Measurements from ENCODE around the gene MPV17L2.

Gene MPV17L2

DNA sequence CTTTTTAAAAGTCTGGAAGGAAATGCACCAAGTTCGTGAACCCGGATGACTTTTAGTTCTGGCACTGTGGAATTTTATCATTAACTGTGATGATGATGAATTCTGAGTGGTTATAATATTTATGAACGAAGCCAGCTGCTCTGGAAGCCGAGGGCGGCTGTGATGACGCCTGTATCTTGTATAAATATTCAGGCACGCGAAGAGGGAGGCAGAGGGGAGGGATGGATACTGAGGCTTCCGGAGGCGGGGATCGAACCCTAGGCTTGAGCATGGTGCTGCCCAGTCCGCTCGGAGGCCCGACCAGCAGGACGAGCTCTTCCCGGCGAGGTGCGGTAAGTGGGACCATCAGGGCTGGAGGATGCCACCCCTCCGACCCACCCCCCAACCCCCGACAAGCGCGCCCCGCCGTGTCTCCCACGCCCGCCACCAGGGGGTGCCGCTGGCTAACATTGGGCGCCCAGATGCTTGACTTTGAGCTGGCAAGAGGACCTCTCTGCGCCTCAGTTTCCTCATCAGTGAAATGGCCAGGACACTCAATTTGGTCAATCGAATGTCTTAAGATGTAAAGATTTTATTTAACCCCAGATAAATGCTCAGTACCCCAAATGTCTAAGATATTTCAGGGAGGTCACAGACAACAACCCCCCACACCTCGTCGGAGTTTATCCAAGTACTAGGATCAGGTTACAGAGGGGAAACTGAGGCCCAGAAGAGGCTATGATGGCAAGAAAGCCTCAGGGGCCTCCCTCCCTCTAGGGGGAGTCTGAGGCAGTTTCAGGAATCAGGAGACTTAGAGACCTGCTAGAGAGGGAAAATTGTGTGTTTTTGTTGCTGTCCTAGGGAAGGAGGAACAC lies 15.3 kb downstream of the MPV17L2 start:
- TF ChIP-seq POLR2AphosphoS5 (IDR thresholded peaks at IDR 0.05; ENCODE audit: low read depth, low read length) = no peak
- no peak for TF ChIP-seq SIN3A (IDR thresholded peaks at IDR 0.05; ENCODE audit: borderline replicate concordance, insufficient read depth, low read length)
- TF ChIP-seq TAF1 (IDR thresholded peaks at IDR 0.05; ENCODE audit: borderline replicate concordance, insufficient read depth, low read length) = no peak
- TF ChIP-seq, protein P1, sequence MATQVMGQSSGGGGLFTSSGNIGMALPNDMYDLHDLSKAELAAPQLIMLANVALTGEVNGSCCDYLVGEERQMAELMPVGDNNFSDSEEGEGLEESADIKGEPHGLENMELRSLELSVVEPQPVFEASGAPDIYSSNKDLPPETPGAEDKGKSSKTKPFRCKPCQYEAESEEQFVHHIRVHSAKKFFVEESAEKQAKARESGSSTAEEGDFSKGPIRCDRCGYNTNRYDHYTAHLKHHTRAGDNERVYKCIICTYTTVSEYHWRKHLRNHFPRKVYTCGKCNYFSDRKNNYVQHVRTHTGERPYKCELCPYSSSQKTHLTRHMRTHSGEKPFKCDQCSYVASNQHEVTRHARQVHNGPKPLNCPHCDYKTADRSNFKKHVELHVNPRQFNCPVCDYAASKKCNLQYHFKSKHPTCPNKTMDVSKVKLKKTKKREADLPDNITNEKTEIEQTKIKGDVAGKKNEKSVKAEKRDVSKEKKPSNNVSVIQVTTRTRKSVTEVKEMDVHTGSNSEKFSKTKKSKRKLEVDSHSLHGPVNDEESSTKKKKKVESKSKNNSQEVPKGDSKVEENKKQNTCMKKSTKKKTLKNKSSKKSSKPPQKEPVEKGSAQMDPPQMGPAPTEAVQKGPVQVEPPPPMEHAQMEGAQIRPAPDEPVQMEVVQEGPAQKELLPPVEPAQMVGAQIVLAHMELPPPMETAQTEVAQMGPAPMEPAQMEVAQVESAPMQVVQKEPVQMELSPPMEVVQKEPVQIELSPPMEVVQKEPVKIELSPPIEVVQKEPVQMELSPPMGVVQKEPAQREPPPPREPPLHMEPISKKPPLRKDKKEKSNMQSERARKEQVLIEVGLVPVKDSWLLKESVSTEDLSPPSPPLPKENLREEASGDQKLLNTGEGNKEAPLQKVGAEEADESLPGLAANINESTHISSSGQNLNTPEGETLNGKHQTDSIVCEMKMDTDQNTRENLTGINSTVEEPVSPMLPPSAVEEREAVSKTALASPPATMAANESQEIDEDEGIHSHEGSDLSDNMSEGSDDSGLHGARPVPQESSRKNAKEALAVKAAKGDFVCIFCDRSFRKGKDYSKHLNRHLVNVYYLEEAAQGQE (IDR thresholded peaks at IDR 0.05; ENCODE audit: insufficient read depth in 1 of 2, low read depth in 2 of 2, low read length in 2 of 2) = no peak
- TF ChIP-seq FOXP2 (optimal IDR thresholded peaks at IDR 0.05; ENCODE audit: borderline replicate concordance, extremely low read depth, extremely low read length, insufficient read depth) = no peak

DNA sequence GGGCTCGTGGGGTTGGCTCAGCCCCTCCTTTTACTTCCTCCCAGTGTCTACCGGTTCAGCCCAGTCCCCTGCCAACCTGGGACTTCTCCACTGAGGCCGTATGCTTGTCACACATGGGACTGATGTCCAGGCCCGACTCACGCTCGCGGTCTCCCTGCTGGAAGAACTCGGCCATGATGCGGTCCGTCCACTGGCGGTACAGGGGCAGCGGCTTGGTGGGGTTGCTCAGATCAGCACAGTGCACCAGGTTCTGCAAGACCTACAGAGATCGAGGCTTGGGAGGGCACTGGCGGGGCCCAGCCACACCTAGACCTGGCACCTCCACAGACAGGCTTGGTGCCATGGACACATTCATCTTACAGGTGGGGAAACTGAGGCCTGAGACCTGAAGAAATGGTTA lies 18.7 kb downstream of the MPV17L2 start:
- TF ChIP-seq TAF1 (IDR thresholded peaks at IDR 0.05; ENCODE audit: borderline replicate concordance, insufficient read depth, low read length) (no peak), POLR2AphosphoS5 (IDR thresholded peaks at IDR 0.05; ENCODE audit: low read depth, low read length) (no peak), FOXP2 (optimal IDR thresholded peaks at IDR 0.05; ENCODE audit: borderline replicate concordance, extremely low read depth, extremely low read length, insufficient read depth) (no peak), SIN3A (IDR thresholded peaks at IDR 0.05; ENCODE audit: borderline replicate concordance, insufficient read depth, low read length) (no peak)
- TF ChIP-seq, protein P1 (IDR thresholded peaks at IDR 0.05; ENCODE audit: insufficient read depth in 1 of 2, low read depth in 2 of 2, low read length in 2 of 2) = no peak

DNA sequence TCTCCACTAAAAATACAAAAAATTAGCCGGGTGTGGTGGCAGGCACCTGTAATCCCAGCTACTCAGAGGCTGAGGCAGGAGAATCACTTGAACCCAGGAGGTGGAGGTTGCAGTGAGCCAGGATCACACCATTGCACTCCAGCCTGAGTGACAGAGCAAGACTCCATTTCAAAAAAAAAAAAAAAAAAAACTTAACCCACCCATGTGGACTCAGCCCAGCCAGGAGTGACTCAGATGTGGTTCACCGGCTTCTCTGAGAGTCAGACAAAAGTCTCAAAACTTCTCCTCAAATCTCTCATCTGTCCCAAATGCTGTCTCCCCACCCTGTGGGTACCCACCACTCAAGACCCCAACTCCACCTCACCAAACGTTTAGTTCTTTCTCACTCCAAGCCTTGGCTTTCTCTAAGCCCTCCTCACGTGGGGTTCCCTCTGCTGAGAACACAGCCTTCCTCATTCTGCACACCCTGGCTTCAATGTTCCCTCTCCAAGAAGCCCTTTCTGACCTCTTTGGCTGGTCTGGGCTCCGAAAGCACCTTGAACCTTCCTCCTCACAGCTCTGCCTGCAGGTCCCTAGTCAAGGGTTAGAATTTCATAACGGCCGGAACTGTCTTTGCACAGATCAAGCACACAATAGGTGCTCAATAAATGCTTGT lies 21.9 kb downstream of the MPV17L2 start:
- TF ChIP-seq SIN3A (IDR thresholded peaks at IDR 0.05; ENCODE audit: borderline replicate concordance, insufficient read depth, low read length) (no peak), FOXP2 (optimal IDR thresholded peaks at IDR 0.05; ENCODE audit: borderline replicate concordance, extremely low read depth, extremely low read length, insufficient read depth) (no peak), TAF1 (IDR thresholded peaks at IDR 0.05; ENCODE audit: borderline replicate concordance, insufficient read depth, low read length) (no peak), POLR2AphosphoS5 (IDR thresholded peaks at IDR 0.05; ENCODE audit: low read depth, low read length) (no peak)
- TF ChIP-seq, protein P1 (IDR thresholded peaks at IDR 0.05; ENCODE audit: insufficient read depth in 1 of 2, low read depth in 2 of 2, low read length in 2 of 2) = no peak

DNA sequence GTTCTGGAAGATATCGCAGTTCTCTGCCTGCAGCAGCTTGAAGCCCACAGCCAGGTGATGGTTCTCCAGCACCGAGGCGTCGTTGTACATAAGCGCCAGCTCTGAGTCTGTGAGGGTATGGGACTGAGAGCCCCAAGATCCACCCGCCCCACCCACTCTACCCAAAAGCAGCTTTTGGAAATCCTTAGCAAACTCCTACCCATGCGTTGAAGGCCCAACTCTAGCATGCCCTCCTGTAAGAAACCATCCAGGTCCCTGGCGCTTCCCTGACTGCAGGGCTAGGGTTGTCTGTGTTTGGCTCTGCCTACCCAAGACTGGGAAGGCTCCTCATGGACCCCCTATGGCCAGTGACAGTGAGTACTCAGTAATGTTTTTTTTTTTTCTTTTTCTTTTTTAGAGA lies 23.8 kb downstream of the MPV17L2 start:
- TF ChIP-seq TAF1 (IDR thresholded peaks at IDR 0.05; ENCODE audit: borderline replicate concordance, insufficient read depth, low read length) (no peak), SIN3A (IDR thresholded peaks at IDR 0.05; ENCODE audit: borderline replicate concordance, insufficient read depth, low read length) (no peak), FOXP2 (optimal IDR thresholded peaks at IDR 0.05; ENCODE audit: borderline replicate concordance, extremely low read depth, extremely low read length, insufficient read depth) (no peak)

DNA sequence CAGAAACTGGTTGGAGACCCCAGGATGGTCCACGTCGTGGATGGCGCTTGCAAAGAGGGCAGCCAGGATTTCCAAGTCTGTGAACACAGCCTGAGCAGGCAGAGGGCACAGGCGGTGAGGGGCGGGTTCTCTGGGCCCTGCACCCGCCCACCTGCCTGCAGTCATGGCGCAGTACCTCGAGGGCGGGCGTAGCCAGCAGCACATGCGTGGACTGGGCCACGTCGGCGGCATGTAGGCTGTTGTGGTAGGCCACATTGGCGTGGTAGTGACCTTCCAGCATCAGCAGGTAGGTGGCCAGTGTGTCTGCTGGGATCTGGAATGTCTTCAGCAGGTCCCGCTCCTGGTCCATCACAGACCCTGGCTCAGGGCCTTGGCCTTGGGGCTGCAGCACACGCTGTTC lies 25.1 kb downstream of the MPV17L2 start:
- TF ChIP-seq POLR2AphosphoS5 (IDR thresholded peaks at IDR 0.05; ENCODE audit: low read depth, low read length) = no peak
- TF ChIP-seq, protein P1 (IDR thresholded peaks at IDR 0.05; ENCODE audit: insufficient read depth in 1 of 2, low read depth in 2 of 2, low read length in 2 of 2) = no peak
- TF ChIP-seq FOXP2 (optimal IDR thresholded peaks at IDR 0.05; ENCODE audit: borderline replicate concordance, extremely low read depth, extremely low read length, insufficient read depth) = no peak
- TF ChIP-seq TAF1 (IDR thresholded peaks at IDR 0.05; ENCODE audit: borderline replicate concordance, insufficient read depth, low read length) = no peak
- TF ChIP-seq SIN3A (IDR thresholded peaks at IDR 0.05; ENCODE audit: borderline replicate concordance, insufficient read depth, low read length) = no peak

Measured in PFSK-1 (cell line).